Measurements from ENCODE around the gene TFEB. TPM values are rescaled to one million over a fixed set of nuclear protein-coding genes. Genes with fewer than 3 reads are reported as not detected.

The TFEB gene
- total and polyA plus RNA-seq, 7 donors: 16.1 to 65.2 (median 40.9) TPM

GRCh38 chr6:41739041-41739440 is 3.6 kb upstream of the TFEB start:
- H3K27me3 ChIP-seq (ENCODE audit: insufficient read depth in 3 of 3, low read length in 2 of 3): no peaks in the 10 kb centered on the region
- H3K4me3 ChIP-seq: no peak overlapping the region
- no peaks in the 10 kb centered on the region for H3K36me3 ChIP-seq (ENCODE audit: insufficient read depth in 1 of 2, low read depth in 1 of 2)
- peak in 1 of 2 donors; percentile 25 for DNase-seq
- no peak overlapping the region for H3K27ac ChIP-seq
- H3K4me1 ChIP-seq: peaks cover 3% of the 10 kb centered on the region
- no peaks in the 10 kb centered on the region for H3K9me3 ChIP-seq
- TF ChIP-seq CTCF (IDR thresholded peaks at IDR 0.05): no peak
- no peak for ATAC-seq
- intact Hi-C loops (cut with DNase I): loop anchor here in 1 of 2 donors (5.0 kb wide), 1 partner anchor 38 kb away; the partner anchor contains the start of gene FRS3
- 81 to 86% (median 85%) methylated on average over 4 of the region's 4 CpGs for WGBS, 3 donors

- ATAC-seq: no peak
- intact Hi-C loops (cut with DNase I): loop anchor here (2.0 to 5.0 kb wide), 2 partner anchors 39 to 40 kb away; partner anchors contain the start of gene FRS3 (in 1 of the 2)
- no peak for TF ChIP-seq CTCF (IDR thresholded peaks at IDR 0.05)
- Histone ChIP-seq H3K36me3 (ENCODE audit: insufficient read depth in 1 of 2, low read depth in 1 of 2) (no peaks in the 10 kb centered on the region), H3K27me3 (ENCODE audit: insufficient read depth in 3 of 3, low read length in 2 of 3) (no peaks in the 10 kb centered on the region), H3K9me3 (no peaks in the 10 kb centered on the region), H3K4me3 (no peak overlapping the region), H3K4me1 (peaks cover 8% of the 10 kb centered on the region), H3K27ac (no peak overlapping the region)
- WGBS, 3 donors: 87 to 90% (median 89%) methylated on average over 6 of the region's 6 CpGs
- no peak for DNase-seq
Measured at GRCh38 chr6:41737591-41738130, 2.3 kb upstream of the TFEB start.

GRCh38 chr6:41736800-41737555 is 1.6 kb upstream of the TFEB start:
- no peak overlapping the region for H3K4me3 ChIP-seq
- peaks cover 15% of the 10 kb centered on the region for H3K4me1 ChIP-seq
- peaks cover 0 to 2% of the 10 kb centered on the region in 2 donors for H3K36me3 ChIP-seq (ENCODE audit: insufficient read depth in 1 of 2, low read depth in 1 of 2)
- no peak for TF ChIP-seq CTCF (IDR thresholded peaks at IDR 0.05)
- ATAC-seq (no peak), DNase-seq (peak in 1 of 2 donors; percentile 48)
- intact Hi-C loops (cut with DNase I): loop anchor here (2.0 to 5.0 kb wide), 2 partner anchors 40 kb away; partner anchors contain the start of gene FRS3 (in 1 of the 2)
- H3K27ac ChIP-seq: no peak overlapping the region
- no peaks in the 10 kb centered on the region for H3K27me3 ChIP-seq (ENCODE audit: insufficient read depth in 3 of 3, low read length in 2 of 3)
- no peaks in the 10 kb centered on the region for H3K9me3 ChIP-seq
- WGBS, 3 donors: 86 to 89% (median 87%) methylated on average over 13 of the region's 13 CpGs

GRCh38 chr6:41736186-41736733 is 852 bp upstream of the TFEB start:
- intact Hi-C loops (cut with DNase I): loop anchor here (2.0 to 5.0 kb wide), 2 partner anchors 41 kb away; partner anchors contain the start of gene FRS3 (in 1 of the 2)
- ATAC-seq: no peak
- no peak overlapping the region for H3K4me3 ChIP-seq

More at GRCh38 chr6:41736186-41736733, 852 bp upstream of the TFEB start:
- no peak for TF ChIP-seq CTCF (IDR thresholded peaks at IDR 0.05)
- Histone ChIP-seq H3K4me1 (peaks cover 21% of the 10 kb centered on the region), H3K36me3 (ENCODE audit: insufficient read depth in 1 of 2, low read depth in 1 of 2) (peaks cover 0 to 6% of the 10 kb centered on the region in 2 donors), H3K9me3 (no peaks in the 10 kb centered on the region), H3K27me3 (ENCODE audit: insufficient read depth in 3 of 3, low read length in 2 of 3) (no peaks in the 10 kb centered on the region), H3K27ac (no peak overlapping the region)
- WGBS, 3 donors: 60 to 75% (median 63%) methylated on average over 6 of the region's 6 CpGs
- DNase-seq: peak in 1 of 2 donors; percentile 19

Data from psoas muscle (tissue), 8 donors.